ENCODE measurements around the gene NMRAL1.

GRCh38 chr16:4468972-4469371 lies 5.5 kb downstream of the NMRAL1 start:
- TF ChIP-seq CTCF (IDR thresholded peaks at IDR 0.05) = no peak
- no peak for TF ChIP-seq POLR2A (IDR thresholded peaks at IDR 0.05)

Data from lower leg skin (tissue), 3 donors.